AML-193 (cell line): ENCODE results near the gene SINHCAF.
"Not testable (repeated sequence)": the region's sequence is repeated elsewhere in the genome, so short reads cannot be mapped to it uniquely, and the experiment has no call there.

Experiments used
- DNase-seq, 2 experiments: peaks; one replicate each; lab custom pipeline; 2025; lab: John Stamatoyannopoulos, UW

The SINHCAF gene, protein sequence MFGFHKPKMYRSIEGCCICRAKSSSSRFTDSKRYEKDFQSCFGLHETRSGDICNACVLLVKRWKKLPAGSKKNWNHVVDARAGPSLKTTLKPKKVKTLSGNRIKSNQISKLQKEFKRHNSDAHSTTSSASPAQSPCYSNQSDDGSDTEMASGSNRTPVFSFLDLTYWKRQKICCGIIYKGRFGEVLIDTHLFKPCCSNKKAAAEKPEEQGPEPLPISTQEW

DNA sequence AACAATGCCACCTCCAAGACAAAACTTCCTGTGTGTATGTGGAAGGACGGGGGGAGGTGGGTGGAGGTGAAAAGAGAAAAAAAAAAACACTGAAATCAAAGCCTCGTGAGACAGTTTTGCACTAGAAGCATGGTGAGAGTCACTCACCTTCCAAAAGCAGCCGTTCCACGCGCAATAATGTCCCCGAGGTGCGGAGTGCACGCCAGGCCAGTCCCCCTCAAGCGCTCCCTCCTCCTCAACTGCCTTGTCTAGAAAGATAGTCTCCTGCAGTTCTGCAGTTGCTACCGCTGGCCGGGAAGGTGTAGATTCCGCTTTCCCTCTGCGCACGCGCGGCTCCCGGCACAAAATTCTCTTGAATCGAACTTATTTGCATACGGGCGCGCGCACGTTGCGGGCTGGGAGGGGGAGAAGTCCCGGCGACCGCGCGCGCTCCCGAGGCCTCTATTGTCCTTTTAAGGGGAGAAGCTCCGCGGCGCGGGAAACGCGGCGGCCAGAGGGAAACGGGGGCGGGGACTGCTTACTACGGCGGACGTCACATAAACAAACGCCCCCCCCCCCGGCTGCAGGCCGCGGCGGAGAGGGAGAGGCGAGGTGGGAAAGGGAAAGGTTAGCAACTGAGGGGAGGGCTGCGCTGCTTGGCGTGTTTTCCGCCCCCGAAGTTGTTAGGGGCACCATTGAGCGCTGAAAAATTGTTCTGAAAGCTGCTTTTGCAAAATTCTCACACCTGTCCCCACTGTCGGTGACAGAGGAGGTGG lies at the start of gene SINHCAF:
SINHCAF (minus strand) TSS at position 274 of the 755 bp plus-strand sequence. CDS start 27,946 bp downstream, outside the sequence.
- peak; percentile 86 to 91 for DNase-seq

DNA sequence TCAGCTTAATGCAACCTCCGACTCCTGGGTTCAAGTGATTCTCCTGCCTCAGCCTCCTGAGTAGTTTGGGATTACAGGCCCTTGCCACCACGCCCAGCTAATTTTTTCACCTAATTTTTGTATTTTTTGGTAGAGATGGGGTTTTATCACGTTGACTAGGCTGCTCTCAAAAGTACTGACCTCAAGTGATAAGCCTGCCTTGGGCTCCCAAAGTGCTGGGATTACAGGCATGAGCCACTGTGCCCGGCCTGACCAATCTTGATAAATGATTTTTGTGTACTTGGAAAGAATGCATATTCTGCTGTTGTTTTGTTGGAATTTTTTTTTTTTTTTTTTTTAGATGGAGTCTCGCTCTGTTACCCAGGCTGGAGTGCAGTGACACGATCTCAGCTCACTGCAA lies 49.5 kb upstream of the SINHCAF start:
- not testable (repeated sequence) for DNase-seq

DNA sequence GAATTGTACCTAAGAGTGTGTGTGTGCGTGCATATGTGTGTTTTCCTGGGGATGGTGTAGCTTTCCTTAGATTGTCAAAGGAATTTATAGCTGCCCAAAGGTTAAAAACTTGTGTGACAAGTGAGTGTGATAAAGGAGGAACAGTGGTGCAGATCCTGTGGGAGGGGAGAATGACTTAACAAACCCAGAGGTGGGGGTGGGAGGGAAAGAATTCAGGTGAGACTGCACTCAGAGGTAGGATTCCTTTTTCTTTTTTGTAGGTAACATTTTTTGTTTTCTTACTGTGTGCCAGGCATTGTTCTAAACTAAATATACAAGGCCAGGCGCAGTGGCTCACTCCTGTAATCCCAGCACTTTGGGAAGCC lies 45.3 kb upstream of the SINHCAF start:
- no peak for DNase-seq

DNA sequence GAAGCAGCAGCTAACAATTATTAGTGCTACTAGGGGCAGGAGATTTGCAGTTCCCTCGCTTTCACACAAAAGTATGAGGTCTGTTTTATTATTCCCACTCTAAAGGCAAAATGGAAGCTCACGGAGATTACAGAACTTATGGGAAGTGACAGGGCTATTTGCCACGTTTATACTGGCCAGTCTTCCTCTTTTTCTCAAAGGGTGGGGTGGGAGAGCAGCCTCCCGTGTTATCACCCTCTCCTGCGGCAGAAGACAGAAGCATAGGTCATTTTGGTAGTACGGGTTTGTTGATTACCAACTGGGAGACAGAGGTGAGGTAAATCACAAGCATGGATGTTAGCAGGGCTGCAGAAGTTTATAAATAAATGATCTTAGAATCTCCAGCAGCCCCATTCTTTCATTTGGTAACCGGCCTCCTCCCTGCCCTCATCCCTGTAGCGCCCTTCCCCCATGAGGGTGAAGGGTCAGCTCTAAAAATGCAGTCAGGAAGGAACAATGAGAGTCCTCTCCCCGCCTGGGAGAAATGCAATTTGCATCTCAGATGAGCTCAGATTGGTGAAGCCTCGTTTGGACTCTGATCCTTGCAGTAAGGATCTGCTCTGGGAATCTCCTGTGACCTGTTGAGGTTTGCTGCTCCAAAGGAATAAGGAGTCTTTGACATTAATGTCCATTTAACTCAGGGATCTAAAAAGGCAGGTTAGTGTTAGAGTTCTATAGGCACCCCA lies 44.7 kb upstream of the SINHCAF start:
- no peak for DNase-seq

DNA sequence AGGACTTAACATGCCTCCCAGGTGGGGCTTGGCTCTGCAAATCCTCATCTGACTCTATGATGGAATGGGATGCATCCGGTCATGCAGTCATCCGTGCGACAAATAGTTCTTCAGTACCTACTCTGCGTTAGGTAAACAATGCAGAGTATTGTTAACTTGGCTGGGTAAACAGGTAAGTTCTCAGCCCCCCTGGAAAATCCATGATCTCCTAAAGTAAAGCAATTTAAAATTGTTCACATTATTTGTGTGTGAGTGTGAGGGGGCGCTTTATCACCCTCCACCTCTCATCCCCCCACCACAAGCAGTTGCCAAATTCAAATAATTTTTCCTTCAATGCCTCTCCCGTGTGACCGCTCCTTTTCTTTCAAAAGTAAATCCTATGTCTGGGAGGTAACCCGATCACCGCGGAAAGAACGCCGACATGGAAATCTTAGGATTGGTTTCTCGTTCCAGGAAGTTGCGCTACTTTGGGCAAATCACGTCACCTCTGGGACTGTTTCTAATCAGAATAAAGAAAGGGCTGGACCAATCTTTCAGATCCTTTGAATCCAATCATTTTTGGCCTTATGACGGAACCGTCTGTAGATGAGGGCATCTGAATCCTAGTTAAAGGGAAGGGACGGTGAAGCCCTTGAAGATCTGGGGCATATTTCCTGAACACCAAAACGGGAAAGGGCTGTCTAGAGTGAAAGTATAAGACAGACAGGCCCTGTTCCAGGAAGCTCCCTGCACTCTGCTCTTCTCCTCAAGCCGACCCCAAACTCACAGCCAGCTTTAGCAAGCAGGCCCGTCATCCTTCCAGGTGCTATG lies 44.0 kb upstream of the SINHCAF start:
- no peak for DNase-seq

DNA sequence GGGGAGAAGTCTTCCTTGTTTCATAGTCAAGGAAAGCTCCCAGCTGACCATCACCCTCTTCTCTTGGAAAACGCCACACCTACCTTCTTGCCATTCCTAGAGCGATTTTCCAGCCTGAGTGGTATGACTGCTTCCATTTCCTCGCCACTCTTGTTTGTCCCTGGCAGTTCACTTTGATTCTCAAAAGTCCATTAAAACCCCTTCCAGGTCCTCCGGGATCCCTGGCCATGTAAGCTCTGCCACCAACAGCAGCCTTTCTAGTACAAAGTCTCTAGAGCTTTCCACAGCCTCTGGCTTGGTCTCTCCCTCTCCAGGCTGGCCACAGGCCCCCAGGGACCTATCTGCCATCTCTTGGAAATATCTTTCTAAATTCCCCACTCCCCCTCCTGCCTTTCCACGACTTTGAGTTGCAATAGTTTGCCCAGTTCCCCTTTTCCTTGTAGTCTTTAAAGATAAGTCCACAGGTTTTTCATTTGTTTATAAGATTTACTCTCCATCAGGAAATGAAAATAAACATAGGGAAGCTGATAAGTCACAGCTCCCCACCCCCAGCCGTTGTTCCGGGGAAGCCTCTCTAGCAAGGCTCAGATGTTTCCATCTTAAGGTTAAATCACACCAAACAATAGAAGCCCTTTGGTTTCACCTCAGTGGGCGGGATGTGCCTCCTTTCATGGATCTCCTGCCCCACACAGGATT lies 42.9 kb upstream of the SINHCAF start:
- no peak for DNase-seq

DNA sequence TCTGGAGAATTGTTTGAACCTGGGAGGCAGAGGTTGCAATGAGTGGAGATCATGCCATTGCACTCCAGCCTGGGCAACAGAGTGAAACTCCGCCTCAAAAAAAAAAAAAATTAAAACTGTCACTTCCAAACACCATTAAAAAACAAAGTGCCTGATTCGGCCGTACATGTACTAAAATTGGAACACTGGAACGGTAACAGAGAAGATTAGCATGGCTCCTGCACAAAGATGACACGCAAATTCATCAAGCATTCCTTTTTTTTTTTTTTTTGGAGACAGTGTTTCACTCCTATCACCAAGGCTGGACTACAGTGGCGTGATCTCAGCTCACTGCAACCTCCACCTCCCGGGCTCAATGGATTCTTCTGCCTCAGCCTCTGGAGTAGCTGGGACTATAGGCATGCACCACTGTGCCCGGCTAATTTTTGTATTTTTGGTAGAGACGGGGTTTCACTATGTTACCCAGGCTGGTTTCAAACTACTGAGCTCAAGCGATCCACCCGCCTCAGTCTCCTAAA lies 40.2 kb upstream of the SINHCAF start:
- DNase-seq, result no peak

DNA sequence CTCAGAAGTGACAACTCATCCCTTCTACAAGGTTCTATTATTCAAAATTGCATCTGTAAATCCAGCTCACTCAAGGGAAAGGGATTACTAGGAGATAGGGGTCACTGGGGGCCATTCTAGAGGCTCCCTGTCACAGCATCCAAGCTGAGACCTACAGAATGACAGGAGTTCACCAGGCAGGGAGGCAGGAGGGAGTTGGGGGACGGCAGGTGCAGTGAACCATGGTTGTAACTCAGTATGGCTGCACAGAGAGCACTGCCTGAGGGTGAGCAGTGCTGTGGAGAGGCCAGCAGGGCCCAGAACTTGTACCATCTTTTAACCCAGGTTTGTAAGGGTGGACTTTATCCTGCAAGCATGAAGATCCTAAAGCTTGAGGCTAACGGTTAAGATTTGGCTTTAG lies 37.9 kb upstream of the SINHCAF start:
- no peak for DNase-seq

DNA sequence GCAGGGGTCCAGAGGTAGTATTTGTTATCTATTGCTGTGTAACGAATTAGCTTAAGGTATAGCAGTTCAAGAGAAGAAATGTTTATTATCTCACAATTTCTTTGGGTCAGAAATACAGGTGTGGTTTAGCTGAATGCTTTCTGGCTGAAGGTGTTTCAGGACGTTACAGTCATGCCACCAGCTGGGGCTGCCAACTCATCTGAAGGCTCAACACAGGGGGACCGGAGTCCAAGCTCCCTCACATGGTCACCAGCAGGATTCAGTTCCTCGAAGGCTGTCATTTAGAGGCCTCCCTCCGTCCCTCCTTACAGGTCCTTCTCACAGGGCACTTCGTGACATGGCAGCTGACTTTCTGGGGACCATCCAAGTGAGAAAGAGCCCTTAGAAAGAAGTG lies 37.5 kb upstream of the SINHCAF start:
- DNase-seq, result no peak

DNA sequence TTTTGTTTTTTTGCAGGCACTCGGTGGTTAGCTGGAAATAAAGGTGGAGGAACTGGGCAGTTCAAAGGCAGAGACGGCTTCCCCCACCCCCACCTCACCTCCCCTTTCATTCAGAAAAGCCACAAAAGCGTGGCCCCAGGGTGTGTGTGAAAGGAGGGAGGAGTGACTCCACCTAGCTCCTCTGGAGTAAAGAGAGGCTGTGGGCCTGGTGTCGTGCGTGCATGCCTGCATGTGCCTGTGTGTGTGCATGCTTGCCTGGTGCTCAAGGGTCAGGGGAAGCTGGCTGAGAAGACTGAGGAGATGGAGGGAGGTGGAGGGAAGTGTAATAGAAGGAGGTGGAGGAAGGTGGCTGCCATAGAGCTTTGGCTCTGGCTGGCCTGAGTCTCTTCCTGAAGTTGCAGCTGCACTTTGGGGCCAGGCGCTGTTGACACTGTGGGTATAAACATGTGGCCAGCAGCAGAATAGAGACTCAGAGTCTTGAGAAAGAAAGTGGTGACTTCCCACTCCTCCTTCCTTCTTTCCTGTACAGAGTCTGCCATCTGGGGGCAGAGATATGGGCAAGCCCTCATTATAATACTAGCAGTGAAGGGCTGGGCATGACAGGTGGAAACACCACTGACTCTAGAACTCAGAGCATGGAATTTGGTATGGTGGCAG lies 36.9 kb upstream of the SINHCAF start:
- peak; percentile 45 to 52 for DNase-seq

DNA sequence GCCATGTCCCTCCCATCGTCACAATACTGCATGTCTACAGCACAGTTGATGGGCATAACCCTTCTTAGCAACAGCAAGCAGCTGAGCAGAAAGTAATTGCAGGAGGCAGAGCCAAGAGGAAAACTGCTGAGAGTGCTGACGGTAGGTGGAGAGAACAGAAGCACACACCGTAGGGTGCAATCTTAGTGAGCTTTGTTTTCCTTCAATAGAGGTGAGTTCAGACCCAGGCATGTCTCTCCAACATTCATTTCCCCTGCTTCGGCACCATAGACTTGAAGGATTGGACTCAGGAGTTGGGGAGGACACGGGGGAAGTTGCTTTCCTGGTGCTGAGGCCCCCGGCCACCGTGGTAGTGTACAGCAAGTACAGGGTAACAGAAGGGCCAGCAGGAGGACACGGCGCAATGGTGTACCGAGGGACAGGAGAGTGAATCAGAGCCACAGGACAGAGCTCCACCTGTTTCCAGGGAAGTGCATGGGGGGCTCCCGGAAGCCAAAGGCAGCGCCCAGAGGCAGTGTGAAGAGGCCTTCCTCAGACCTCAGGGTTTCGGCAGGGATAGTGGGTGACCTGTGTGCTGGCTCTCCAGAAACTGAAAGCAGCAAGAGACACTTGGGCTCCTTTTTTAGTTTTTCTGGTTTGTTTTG lies 36.3 kb upstream of the SINHCAF start:
- DNase-seq, result no peak

DNA sequence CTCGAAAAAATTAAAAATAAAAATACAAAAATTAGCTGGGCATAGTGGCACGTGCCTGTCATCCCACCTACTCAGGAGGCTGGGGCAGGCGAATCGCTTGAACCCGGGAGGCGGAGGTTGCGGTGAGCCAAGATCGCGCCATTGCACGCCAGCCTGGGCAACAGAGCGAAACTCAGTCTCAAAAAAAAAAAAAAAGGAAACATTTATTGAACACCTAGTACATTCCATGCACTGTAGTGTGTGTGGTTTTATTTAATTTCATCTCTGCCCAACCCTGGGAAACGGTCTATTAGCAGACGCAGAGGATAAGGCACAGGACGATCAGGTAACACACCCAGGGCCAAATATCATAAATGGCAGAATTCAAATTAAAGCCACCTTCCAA lies 35.8 kb upstream of the SINHCAF start:
- no peak for DNase-seq

DNA sequence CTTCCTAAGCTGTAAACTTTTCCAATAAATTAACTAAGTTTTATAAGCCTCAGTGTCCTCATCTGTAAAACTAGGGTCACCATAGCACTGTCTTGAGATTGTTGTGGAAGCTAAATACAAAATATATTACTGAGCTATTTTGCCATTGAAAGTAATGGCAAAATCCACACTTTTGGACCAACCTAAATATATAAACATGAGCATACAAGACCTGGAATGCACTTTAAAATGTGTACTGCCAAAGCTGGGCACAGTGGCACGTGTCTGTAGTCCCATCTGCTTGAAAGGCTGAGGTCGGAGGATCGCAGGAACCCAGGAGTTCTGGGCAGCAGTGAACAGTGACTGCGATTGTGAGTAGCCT lies 29.8 kb upstream of the SINHCAF start:
- DNase-seq, result no peak

DNA sequence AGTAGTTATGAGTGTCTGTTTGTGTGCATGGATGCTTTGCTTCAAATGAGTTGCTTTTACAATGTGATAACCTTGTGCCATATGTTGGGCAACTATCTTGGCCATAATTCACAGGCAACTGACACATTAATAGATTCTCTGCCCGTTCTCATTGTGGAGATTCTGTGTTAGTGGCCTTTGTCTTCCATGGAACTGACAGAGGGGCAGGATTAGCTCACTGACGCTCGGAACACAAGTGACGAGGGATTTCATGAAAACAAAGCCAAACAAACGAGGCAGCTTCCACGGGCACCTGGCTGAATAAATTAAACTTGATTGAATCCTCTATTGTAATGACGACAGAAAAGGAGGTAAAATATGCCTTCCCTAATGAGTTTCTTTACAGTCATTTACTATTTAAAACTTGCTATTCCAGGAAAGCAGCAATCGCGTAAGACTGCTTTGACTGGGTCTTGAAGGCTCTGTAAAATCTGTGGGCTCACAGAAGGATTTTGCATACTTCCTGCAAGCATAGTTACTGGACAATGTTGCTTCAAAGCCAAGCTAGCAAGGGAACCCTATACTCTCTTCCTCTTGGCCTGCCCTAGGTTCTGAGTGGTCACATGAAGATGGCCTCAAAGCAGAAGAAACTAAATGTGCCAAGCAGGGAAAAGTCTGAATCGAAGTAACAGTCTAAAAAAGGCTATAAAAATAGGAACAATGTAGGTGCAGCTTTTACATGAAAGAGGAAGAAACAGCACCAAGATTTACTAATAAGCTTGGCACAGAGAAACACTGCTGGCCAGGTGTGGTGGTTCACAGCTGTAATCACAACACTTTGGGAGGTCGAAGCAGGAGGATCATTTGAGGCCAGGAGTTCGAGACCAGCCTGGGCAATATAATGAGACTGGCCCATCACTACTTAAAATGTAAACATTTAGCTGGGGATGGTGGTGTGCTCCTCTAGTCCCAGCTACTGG lies 28.1 kb upstream of the SINHCAF start:
- DNase-seq, result no peak

DNA sequence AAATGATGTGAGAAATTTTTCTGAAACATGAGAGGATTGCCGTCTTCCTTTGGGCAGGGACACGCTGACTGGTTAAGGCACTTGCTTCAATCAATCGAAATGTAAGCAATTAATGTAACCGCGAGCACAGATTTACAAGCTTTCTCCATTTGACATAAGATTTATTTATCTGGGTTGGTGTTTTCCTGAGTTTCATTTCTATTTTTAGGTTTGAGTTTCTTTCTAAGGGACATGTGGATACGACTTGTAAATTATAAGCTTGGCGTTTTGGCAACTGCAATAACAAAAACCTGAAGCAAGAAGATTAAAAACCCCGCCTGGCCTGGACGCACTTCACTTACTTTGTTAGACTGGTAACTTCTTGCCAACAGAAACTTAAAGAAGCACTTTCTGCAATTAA lies 20.3 kb upstream of the SINHCAF start:
- no peak for DNase-seq

DNA sequence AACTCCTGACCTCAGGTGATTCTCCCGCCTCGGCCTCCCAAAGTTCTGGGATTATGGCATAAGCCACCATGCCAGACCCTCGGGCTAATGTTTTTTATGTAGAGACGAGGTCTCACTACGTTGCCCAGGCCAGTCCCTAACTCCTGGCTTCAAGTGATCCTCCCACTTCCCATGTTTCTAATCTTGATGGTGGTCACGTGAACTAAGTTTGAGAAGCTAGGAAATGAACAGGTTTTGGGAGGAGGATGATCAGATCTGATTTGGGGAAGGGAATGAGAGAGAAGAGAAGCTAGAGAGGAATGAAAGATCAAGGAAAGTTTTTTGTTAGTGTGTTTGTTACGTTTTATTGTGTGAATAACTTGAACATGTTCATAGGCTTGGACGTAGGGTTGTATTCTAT lies 17.2 kb upstream of the SINHCAF start:
- no peak for DNase-seq

DNA sequence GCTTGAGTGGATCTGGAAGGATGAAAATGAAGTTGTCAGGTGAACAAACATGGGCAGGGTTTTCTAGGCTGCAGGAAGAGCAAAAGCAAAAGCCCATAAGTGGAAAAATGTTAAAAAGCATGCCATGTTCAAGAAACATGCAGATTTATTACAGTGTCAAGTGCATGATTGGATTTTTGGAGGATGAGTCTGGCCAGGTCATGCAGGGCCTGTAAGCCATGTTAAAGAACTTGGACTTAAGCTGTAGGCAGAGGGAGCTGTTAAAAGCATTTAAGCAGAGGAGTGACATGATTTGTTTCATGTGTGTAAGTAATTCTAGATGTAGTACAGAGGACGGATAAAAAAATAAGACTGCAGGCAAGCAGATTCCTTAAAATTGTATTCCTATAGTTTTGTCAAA lies 16.3 kb upstream of the SINHCAF start:
- no peak for DNase-seq

DNA sequence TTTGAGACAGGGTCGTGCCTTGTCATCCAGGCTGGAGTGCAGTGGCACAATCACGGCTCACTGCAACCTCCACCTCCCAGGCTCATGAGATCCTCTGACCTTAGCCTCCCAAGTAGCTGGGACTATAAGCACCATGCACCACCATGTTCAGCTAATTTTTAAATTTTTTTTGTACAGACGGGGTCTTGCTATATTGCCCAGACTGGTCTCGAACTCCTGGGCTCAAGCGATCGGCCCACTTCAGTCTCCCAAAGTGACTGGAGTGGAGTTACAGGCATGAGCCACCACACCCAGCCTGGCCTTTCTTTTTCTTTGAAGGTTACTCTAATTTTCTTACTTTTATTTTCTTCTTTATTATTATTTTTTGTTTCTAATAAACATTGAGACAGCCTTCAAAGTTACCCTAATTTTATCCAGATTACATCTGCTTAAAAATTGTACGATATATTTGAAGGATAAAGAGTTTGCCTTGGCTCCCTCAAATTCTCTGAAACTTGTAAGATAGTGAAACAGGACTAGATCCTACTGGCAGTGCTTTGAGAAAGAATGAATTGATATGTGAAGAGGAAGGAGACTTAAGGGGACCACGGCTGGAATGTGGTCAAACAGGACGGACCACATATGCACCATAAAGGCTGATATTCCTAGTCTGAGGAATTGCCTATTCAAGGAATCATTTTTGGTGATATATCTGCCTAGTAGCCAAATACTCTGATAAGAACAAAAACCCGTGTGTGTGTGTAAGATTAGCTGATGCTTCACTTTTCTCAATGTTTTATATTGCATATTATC lies 14.1 kb upstream of the SINHCAF start:
- DNase-seq, result no peak

DNA sequence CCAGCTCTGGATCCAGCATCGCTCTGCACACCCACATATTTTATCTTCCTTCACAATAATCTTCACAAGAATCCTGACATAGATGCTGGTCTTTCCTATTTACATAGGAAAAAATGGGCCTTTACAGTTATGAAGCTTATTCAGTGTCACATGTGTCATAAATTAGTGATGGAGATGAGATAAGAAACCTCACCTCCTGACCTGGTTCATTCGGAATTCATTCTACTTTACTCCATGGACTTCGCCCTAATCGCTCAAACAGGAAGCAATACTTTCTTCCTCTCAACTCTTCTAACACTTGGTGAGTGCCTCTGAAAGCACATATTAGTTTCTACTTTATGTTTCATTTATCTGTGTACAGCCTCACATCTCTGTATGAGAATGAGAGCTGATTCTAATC lies 12.0 kb upstream of the SINHCAF start:
- no peak for DNase-seq
